H1 (cell line): ENCODE measurements around the gene CPT1A. TPM values are rescaled to one million over a fixed set of nuclear protein-coding genes. Genes with fewer than 3 reads are reported as not detected.

Experiments
- BACH1 ChIP-seq: IDR thresholded peaks from 2 replicates; pipeline ENCODE4 v1.6.1; 2012; ENCODE audit warnings: low read length, improper control_type of control experiment
- CTCF ChIP-seq, 3 experiments: IDR thresholded peaks; 1 replicate in 2 of 3; 2 replicates in 1 of 3; pipeline versions ENCODE4 v1.5.1 to v1.6.1; 2011; ENCODE audit warnings: low read length in 3 of 3, mild to moderate bottlenecking in 3 of 3, inconsistent platforms in 2 of 3, low read depth in 1 of 3, moderate library complexity in 1 of 3; ENCODE audit not compliant: insufficient read depth in 1 of 3; ENCODE audit errors: control extremely low read depth in 1 of 3
- NRF1 ChIP-seq: IDR thresholded peaks from 2 replicates; pipeline ENCODE4 v1.6.1; 2011; ENCODE audit warnings: mild to moderate bottlenecking, low read depth, low read length, improper control_type of control experiment
- PHF8 ChIP-seq: fragments of 200-600 bp; sonication (generic); conservative IDR thresholded peaks from 2 replicates; pipeline ENCODE4 v1.7.1; 2012; ENCODE audit warnings: low read depth, mild to moderate bottlenecking, inconsistent platforms, low read length, moderate library complexity
- RNF2 ChIP-seq: fragments of 200-900, 300-1000 bp; sonication (generic); IDR thresholded peaks from 2 replicates; pipeline ENCODE4 v1.7.1; 2016; ENCODE audit warnings: borderline replicate concordance, low read depth, mild to moderate bottlenecking, antibody characterized with exemption, low read length; ENCODE audit not compliant: poor library complexity, severe bottlenecking; ENCODE audit errors: missing control alignments
- polyA plus RNA-seq, 7 experiments: library from polyadenylated mRNA; depleted of rRNA in 3 of 7; stranded (reverse) in 5 of 7; unstranded in 2 of 7; fragments of >200 nt in 5 of 7; fragments of 200-250 nt in 2 of 7; gene quantifications; 1 replicate in 5 of 7; 2 replicates in 1 of 7; 4 replicates in 1 of 7; pipeline versions ENCODE4 v1.2.1 to v1.2.3, GENCODE V29; 2011 to 2013; ENCODE audit warnings: missing spikeins in 2 of 7, mixed read lengths in 2 of 7
- total RNA-seq: library from RNA; stranded (reverse); fragmentation: NEBNext Ultra II Directional; extraction: Animal tissue kit (Norgen Biotek cat#: 25700); gene quantifications from 2 replicates; pipeline ENCODE4 v1.2.1, GENCODE V29; 2021

The CPT1A gene
- total and polyA plus RNA-seq, 2 of the 8 experiments (the other 6 are each of a cell fraction or from before 2014, with no cell fraction given) = 2.9 to 12.2 TPM

- no peak for TF ChIP-seq NRF1
- no peak for TF ChIP-seq BACH1
- TF ChIP-seq PHF8 = no peak
- TF ChIP-seq RNF2 = no peak
- no peak for TF ChIP-seq CTCF (IDR thresholded peaks at IDR 0.05; ENCODE audit: control extremely low read depth in 1 of 3, insufficient read depth in 1 of 3, low read depth in 1 of 3, low read length in 3 of 3)
- TF ChIP-seq, all 59 proteins: peak for 0
Measured at GRCh38 chr11:68832476-68833181, 9.1 kb downstream of the CPT1A start (continued).
